Measurements from ENCODE around the gene FASTK.

- TF ChIP-seq CTCF (IDR thresholded peaks at IDR 0.05) (no peak), POLR2A (IDR thresholded peaks at IDR 0.05) (no peak)
Measured at GRCh38 chr7:151100921-151101320, 20.3 kb upstream of the FASTK start.

All from testis (tissue), 2 donors.